Stimulated activated CD8-positive, alpha-beta memory T cell treated with anti-CD3 and anti-CD28 coated beads, Interleukin-7, amount 100 ng/mL, for 4 hours (primary cell): ENCODE measurements around the gene FBXL20.

Experiments used
- DNase-seq, 2 donors: peaks; one replicate each; pipeline ENCODE4 v3.0.0-alpha.2; 2020; ENCODE audit warnings: low read depth in 2 of 2

Gene FBXL20

GRCh38 chr17:39225308-39225958 is 176.0 kb downstream of the FBXL20 start, which contains the start of gene STAC2:
STAC2 (minus strand) TSS chr17:39225945; CDS start chr17:39225502, 443 bp downstream.
- DNase-seq: no peak

GRCh38 chr17:39224778-39225307 is 176.6 kb downstream of the FBXL20 start:
- DNase-seq: no peak

GRCh38 chr17:39223907-39224777 is 177.3 kb downstream of the FBXL20 start:
- DNase-seq: no peak

GRCh38 chr17:39222866-39223834 is 178.3 kb downstream of the FBXL20 start:
- DNase-seq: no peak

GRCh38 chr17:39222151-39222550 is 179.3 kb downstream of the FBXL20 start:
- no peak for DNase-seq

- DNase-seq: no peak
Measured at GRCh38 chr17:39221572-39221971, 179.9 kb downstream of the FBXL20 start.

- no peak for DNase-seq
Measured at GRCh38 chr17:39219647-39220154, 181.7 kb downstream of the FBXL20 start.

GRCh38 chr17:39218906-39219305 is 182.5 kb downstream of the FBXL20 start:
- DNase-seq: no peak

- DNase-seq: no peak
Measured at GRCh38 chr17:39217734-39218369, 183.6 kb downstream of the FBXL20 start.

- no peak for DNase-seq
Measured at GRCh38 chr17:39213852-39214251, 187.6 kb downstream of the FBXL20 start.

- no peak for DNase-seq
Measured at GRCh38 chr17:39212841-39213480, 188.5 kb downstream of the FBXL20 start.

- DNase-seq: no peak
Measured at GRCh38 chr17:39212195-39212810, 189.1 kb downstream of the FBXL20 start.

- no peak for DNase-seq
Measured at GRCh38 chr17:39210093-39210434, 191.4 kb downstream of the FBXL20 start.

GRCh38 chr17:39209317-39210092 is 191.9 kb downstream of the FBXL20 start:
- DNase-seq: peak; percentile 72 to 90

- DNase-seq: no peak
Measured at GRCh38 chr17:39208893-39209292, 192.5 kb downstream of the FBXL20 start.

- no peak for DNase-seq
Measured at GRCh38 chr17:39208136-39208535, 193.3 kb downstream of the FBXL20 start.

GRCh38 chr17:39205112-39205526 is 196.3 kb downstream of the FBXL20 start:
- no peak for DNase-seq

- DNase-seq: no peak
Measured at GRCh38 chr17:39204245-39204644, 197.2 kb downstream of the FBXL20 start.
